ENCODE results near the gene GPR153. TPM values are rescaled to one million over a fixed set of nuclear protein-coding genes. Genes with fewer than 3 reads are reported as not detected.

Gene GPR153
- total and polyA plus RNA-seq, 2 of the 13 experiments (the other 11 are each of a cell fraction or from before 2014, with no cell fraction given): 0.22 to 0.31 TPM

DNA sequence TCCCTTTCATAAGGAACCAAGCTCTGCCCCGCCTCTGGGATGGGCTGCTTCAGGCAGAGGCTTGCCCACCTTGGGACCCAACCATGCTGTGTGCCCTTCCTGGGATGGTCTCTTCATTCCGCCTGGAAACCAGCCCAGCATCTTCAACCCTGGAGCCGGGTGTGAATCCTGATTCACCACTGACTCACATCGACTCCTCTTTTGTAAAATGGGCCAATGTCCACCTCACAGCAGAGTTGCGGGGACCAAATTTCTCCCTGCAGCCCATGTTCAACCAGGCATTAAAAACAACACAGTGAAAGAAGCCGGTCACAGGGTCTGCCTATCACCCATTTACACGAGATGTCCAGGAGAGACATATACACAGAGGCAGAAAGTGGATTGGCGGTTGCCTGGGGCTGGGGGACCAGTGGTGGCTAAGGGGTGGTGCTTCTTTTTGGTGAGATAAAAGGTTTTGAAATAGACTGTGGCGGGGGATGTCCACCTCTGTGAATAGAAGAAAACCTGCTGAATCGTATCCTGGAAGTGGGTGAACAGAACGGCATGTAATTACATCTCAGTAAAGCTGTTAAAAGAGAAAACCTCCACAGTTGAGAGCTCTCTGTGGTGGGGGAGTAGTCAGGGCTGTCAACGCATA, 6.9 kb upstream of the GPR153 start:
- H4K20me1 ChIP-seq (ENCODE audit: insufficient read depth, low read length): no peaks in the 10 kb centered on the region
- H3K9ac ChIP-seq (ENCODE audit: insufficient read depth, low read depth, low read length): no peak overlapping the region
- no peak for DNase-seq (ENCODE audit: low spot score)
- H3K79me2 ChIP-seq (ENCODE audit: insufficient read depth, low read length): no peaks in the 10 kb centered on the region
- no peak for FAIRE-seq
- no peak for ATAC-seq
- no peaks in the 10 kb centered on the region for H3K9me3 ChIP-seq (ENCODE audit: low read length)
- H3K36me3 ChIP-seq (replicated peaks in 1 of 2; ENCODE audit: control insufficient read depth in 1 of 2, insufficient read depth in 2 of 2, low read length in 2 of 2): 0 out of 5 replicates have a peak, but pooled peaks cover 1 to 3% of the 10 kb centered on the region in 2 experiments
- H2AFZ ChIP-seq (ENCODE audit: low read length): no peak overlapping the region
- H3K4me2 ChIP-seq (ENCODE audit: low read depth, low read length): no peak overlapping the region
- CTCF ChIA-PET (ENCODE audit: low intra/inter-chr PET ratio, low total read pairs): no interaction called here
- no peaks in the 10 kb centered on the region; a peak in 1 of 5 replicates for H3K27me3 ChIP-seq (ENCODE audit: control insufficient read depth in 1 of 2, insufficient read depth in 2 of 2, low read length in 2 of 2)
- 96% methylated on average over 12 of the region's 12 CpGs for whole genome bisulfite sequencing (ENCODE audit: low lambda C conversion rate)
- no peak overlapping the region for H3K27ac ChIP-seq (ENCODE audit: extremely low read length, insufficient read depth, low read length)
- in situ Hi-C loops (cut with HindIII; ENCODE audit: extremely low pct_ligation_motif_present, low pct_unique_long_range_greater_than_20kb): no loop called here
- BruUV-seq (replicated peaks): no TSS peak
- H3K4me1 ChIP-seq (ENCODE audit: insufficient read depth, low read length): peaks cover 11% of the 10 kb centered on the region
- intact Hi-C loops (cut with micrococcal nuclease; ENCODE audit: unreplicated experiment): no loop called here
- POLR2A ChIA-PET: no interaction called here
- H3K4me3 ChIP-seq (replicated peaks in 1 of 3; ENCODE audit: insufficient read depth in 1 of 3, low read depth in 2 of 3, low read length in 3 of 3): no peak overlapping the region
- TF ChIP-seq ZBTB7B (CRISPR knock-in tag; IDR thresholded peaks at IDR 0.05) (no peak), GLI4 (CRISPR knock-in tag; IDR thresholded peaks at IDR 0.05; ENCODE audit: borderline replicate concordance) (no peak), EZH2 (conservative IDR thresholded peaks at IDR 0.05; ENCODE audit: low read depth, low read length) (no peak), SSRP1 (CRISPR knock-in tag; IDR thresholded peaks at IDR 0.05) (no peak), ZNF33B (CRISPR knock-in tag; IDR thresholded peaks at IDR 0.05) (no peak), SP140L (CRISPR knock-in tag; IDR thresholded peaks at IDR 0.05; ENCODE audit: borderline replicate concordance) (no peak), DNMT3B (CRISPR knock-in tag; conservative IDR thresholded peaks at IDR 0.05) (no peak), ZNF557 (CRISPR knock-in tag; IDR thresholded peaks at IDR 0.05) (no peak), KLF16 (CRISPR knock-in tag; IDR thresholded peaks at IDR 0.05) (no peak), ZNF792 (CRISPR knock-in tag; IDR thresholded peaks at IDR 0.05) (no peak)
- TF ChIP-seq, protein P1, sequence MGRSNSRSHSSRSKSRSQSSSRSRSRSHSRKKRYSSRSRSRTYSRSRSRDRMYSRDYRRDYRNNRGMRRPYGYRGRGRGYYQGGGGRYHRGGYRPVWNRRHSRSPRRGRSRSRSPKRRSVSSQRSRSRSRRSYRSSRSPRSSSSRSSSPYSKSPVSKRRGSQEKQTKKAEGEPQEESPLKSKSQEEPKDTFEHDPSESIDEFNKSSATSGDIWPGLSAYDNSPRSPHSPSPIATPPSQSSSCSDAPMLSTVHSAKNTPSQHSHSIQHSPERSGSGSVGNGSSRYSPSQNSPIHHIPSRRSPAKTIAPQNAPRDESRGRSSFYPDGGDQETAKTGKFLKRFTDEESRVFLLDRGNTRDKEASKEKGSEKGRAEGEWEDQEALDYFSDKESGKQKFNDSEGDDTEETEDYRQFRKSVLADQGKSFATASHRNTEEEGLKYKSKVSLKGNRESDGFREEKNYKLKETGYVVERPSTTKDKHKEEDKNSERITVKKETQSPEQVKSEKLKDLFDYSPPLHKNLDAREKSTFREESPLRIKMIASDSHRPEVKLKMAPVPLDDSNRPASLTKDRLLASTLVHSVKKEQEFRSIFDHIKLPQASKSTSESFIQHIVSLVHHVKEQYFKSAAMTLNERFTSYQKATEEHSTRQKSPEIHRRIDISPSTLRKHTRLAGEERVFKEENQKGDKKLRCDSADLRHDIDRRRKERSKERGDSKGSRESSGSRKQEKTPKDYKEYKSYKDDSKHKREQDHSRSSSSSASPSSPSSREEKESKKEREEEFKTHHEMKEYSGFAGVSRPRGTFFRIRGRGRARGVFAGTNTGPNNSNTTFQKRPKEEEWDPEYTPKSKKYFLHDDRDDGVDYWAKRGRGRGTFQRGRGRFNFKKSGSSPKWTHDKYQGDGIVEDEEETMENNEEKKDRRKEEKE (IDR thresholded peaks at IDR 0.05): no peak
- TF ChIP-seq, protein P2, sequence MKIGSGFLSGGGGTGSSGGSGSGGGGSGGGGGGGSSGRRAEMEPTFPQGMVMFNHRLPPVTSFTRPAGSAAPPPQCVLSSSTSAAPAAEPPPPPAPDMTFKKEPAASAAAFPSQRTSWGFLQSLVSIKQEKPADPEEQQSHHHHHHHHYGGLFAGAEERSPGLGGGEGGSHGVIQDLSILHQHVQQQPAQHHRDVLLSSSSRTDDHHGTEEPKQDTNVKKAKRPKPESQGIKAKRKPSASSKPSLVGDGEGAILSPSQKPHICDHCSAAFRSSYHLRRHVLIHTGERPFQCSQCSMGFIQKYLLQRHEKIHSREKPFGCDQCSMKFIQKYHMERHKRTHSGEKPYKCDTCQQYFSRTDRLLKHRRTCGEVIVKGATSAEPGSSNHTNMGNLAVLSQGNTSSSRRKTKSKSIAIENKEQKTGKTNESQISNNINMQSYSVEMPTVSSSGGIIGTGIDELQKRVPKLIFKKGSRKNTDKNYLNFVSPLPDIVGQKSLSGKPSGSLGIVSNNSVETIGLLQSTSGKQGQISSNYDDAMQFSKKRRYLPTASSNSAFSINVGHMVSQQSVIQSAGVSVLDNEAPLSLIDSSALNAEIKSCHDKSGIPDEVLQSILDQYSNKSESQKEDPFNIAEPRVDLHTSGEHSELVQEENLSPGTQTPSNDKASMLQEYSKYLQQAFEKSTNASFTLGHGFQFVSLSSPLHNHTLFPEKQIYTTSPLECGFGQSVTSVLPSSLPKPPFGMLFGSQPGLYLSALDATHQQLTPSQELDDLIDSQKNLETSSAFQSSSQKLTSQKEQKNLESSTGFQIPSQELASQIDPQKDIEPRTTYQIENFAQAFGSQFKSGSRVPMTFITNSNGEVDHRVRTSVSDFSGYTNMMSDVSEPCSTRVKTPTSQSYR (CRISPR knock-in tag; IDR thresholded peaks at IDR 0.05; ENCODE audit: borderline replicate concordance): no peak
- TF ChIP-seq, protein P3, sequence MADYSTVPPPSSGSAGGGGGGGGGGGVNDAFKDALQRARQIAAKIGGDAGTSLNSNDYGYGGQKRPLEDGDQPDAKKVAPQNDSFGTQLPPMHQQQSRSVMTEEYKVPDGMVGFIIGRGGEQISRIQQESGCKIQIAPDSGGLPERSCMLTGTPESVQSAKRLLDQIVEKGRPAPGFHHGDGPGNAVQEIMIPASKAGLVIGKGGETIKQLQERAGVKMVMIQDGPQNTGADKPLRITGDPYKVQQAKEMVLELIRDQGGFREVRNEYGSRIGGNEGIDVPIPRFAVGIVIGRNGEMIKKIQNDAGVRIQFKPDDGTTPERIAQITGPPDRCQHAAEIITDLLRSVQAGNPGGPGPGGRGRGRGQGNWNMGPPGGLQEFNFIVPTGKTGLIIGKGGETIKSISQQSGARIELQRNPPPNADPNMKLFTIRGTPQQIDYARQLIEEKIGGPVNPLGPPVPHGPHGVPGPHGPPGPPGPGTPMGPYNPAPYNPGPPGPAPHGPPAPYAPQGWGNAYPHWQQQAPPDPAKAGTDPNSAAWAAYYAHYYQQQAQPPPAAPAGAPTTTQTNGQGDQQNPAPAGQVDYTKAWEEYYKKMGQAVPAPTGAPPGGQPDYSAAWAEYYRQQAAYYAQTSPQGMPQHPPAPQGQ (CRISPR knock-in tag; IDR thresholded peaks at IDR 0.05; ENCODE audit: borderline replicate concordance): no peak
- TF ChIP-seq, protein P4, sequence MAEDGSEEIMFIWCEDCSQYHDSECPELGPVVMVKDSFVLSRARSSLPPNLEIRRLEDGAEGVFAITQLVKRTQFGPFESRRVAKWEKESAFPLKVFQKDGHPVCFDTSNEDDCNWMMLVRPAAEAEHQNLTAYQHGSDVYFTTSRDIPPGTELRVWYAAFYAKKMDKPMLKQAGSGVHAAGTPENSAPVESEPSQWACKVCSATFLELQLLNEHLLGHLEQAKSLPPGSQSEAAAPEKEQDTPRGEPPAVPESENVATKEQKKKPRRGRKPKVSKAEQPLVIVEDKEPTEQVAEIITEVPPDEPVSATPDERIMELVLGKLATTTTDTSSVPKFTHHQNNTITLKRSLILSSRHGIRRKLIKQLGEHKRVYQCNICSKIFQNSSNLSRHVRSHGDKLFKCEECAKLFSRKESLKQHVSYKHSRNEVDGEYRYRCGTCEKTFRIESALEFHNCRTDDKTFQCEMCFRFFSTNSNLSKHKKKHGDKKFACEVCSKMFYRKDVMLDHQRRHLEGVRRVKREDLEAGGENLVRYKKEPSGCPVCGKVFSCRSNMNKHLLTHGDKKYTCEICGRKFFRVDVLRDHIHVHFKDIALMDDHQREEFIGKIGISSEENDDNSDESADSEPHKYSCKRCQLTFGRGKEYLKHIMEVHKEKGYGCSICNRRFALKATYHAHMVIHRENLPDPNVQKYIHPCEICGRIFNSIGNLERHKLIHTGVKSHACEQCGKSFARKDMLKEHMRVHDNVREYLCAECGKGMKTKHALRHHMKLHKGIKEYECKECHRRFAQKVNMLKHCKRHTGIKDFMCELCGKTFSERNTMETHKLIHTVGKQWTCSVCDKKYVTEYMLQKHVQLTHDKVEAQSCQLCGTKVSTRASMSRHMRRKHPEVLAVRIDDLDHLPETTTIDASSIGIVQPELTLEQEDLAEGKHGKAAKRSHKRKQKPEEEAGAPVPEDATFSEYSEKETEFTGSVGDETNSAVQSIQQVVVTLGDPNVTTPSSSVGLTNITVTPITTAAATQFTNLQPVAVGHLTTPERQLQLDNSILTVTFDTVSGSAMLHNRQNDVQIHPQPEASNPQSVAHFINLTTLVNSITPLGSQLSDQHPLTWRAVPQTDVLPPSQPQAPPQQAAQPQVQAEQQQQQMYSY (CRISPR knock-in tag; IDR thresholded peaks at IDR 0.05): no peak

Data from HepG2 (cell line).